A549 treated with AZD9567 at 1 μM for 4 hours (cell line): ENCODE measurements around the gene SERPINB8. TPM values are rescaled to one million over a fixed set of nuclear protein-coding genes. Genes with fewer than 3 reads are reported as not detected.

Source experiments
- total RNA-seq: library from RNA; stranded (reverse); fragments of 200-300 nt; extraction: Qiagen RNA extraction; gene quantifications from 5 replicates; pipeline ENCODE4 v1.2.3, GENCODE V29; 2022; ENCODE audit not compliant: insufficient read depth

The SERPINB8 gene
- total RNA-seq: 8.2 to 10.9 TPM (median 9.9 TPM) in 5 replicates

GRCh38 chr18:63969942-63970808 lies at the start of gene SERPINB8:
TSS of gene SERPINB8 (plus strand) at chr18:63970081. CDS start at chr18:63978309, 8,228 bp downstream.

GRCh38 chr18:63949068-63949737 lies 20.7 kb upstream of the SERPINB8 start, which contains the start of gene HMSD:
TSS of gene HMSD (plus strand) at chr18:63949301. CDS start at chr18:63953456, 4,155 bp downstream.

Other genes with a start within 250 kb of the SERPINB8 start
- 1.8 to 3.1 TPM (median 1.9 TPM) in 5 replicates for gene SERPINB7, start 194.7 kb upstream of the SERPINB8 start, total RNA-seq
- gene SERPINB2, start 82.4 kb upstream of the SERPINB8 start, total RNA-seq: 0.06 to 0.07 TPM in 2 of 5 replicates, not detected in the others
- not detected in 5 replicates for gene SERPINB10, start 62.1 kb upstream of the SERPINB8 start, total RNA-seq
- gene HMSD, start 20.8 kb upstream of the SERPINB8 start, total RNA-seq: 0.18 to 0.55 TPM (median 0.50 TPM) in 3 of 5 replicates, not detected in the others
- gene LINC00305, start 179.0 kb downstream of the SERPINB8 start, total RNA-seq: not detected in 5 replicates